Cardiac muscle cell (in vitro differentiated cells and primary cell): Measurements from ENCODE around the gene LRRC8A. TPM values are rescaled to one million over a fixed set of nuclear protein-coding genes. Genes with fewer than 3 reads are reported as not detected.

ENCODE experiments used
- DNase-seq, 2 donors: peaks; one replicate each; pipeline versions ENCODE4 v3.0.0 to v3.0.0-alpha.2; 2010 to 2017; ENCODE audit warnings: low read depth in 1 of 2, low spot score in 1 of 2
- H3K27ac ChIP-seq: fragments of 200-600 bp; sonication (generic); 2 replicates; pipeline ENCODE4 v1.5.1; 2016
- H3K27me3 ChIP-seq: fragments of 200-600 bp; sonication (generic); 2 replicates; pipeline ENCODE4 v1.6.0; 2016; ENCODE audit warnings: control low read depth
- H3K36me3 ChIP-seq: fragments of 200-600 bp; sonication (generic); 2 replicates; pipeline ENCODE4 v1.5.1; 2016; ENCODE audit warnings: control low read depth
- H3K4me1 ChIP-seq: fragments of 200-600 bp; sonication (generic); 2 replicates; pipeline ENCODE4 v1.8.1; 2017; ENCODE audit warnings: low read depth, mild to moderate bottlenecking, mixed run types
- H3K4me3 ChIP-seq: fragments of 200-600 bp; sonication (generic); 2 replicates; pipeline ENCODE4 v1.5.1; 2016; ENCODE audit warnings: mild to moderate bottlenecking
- H3K9me3 ChIP-seq: fragments of 200-600 bp; sonication (generic); 2 replicates; pipeline ENCODE4 v1.5.1; 2017; ENCODE audit warnings: low read depth, mild to moderate bottlenecking, control low read depth
- CTCF ChIP-seq: IDR thresholded peaks from 2 replicates; pipeline ENCODE4 v1.5.1; 2012; ENCODE audit warnings: low read depth, mild to moderate bottlenecking, low read length
- polyA plus RNA-seq: library from polyadenylated mRNA; unstranded; fragments of >200 nt; fragmentation: Nextera tagmentation; extraction: Ambion mirVana; gene quantifications from 2 replicates; pipeline ENCODE4 v1.2.1, GENCODE V29; 2016
- total RNA-seq: library from RNA; depleted of rRNA; stranded (reverse); fragments of >200 nt; gene quantifications from 2 replicates; pipeline ENCODE4 v1.2.3, GENCODE V29; 2016

LRRC8A gene
- total and polyA plus RNA-seq, 2 experiments from 2014 or later: 28.6 to 55.8 TPM

GRCh38 chr9:128912270-128912853, 30.4 kb downstream of the LRRC8A start:
- peak in 1 of 2 donors; percentile 68 for DNase-seq
- H3K4me1 ChIP-seq: peaks cover 13% of the 10 kb centered on the region
- peaks cover 13% of the 10 kb centered on the region for H3K36me3 ChIP-seq
- no peaks in the 10 kb centered on the region for H3K9me3 ChIP-seq
- no peak overlapping the region for H3K4me3 ChIP-seq
- H3K27me3 ChIP-seq: no peaks in the 10 kb centered on the region
- H3K27ac ChIP-seq: peak overlapping the region; percentile 72
- no peak for TF ChIP-seq CTCF

GRCh38 chr9:128913048-128913900, 31.3 kb downstream of the LRRC8A start:
- Histone ChIP-seq H3K4me3 (no peak overlapping the region), H3K4me1 (peaks cover 13% of the 10 kb centered on the region), H3K27me3 (no peaks in the 10 kb centered on the region), H3K27ac (no peak overlapping the region), H3K9me3 (no peaks in the 10 kb centered on the region), H3K36me3 (peaks cover 11% of the 10 kb centered on the region)
- DNase-seq: no peak
- TF ChIP-seq CTCF: no peak

GRCh38 chr9:128913995-128914772, 32.3 kb downstream of the LRRC8A start:
- H3K4me1 ChIP-seq: peaks cover 13% of the 10 kb centered on the region
- no peak overlapping the region for H3K27ac ChIP-seq
- no peaks in the 10 kb centered on the region for H3K27me3 ChIP-seq
- H3K36me3 ChIP-seq: peaks cover 2% of the 10 kb centered on the region
- no peak for DNase-seq
- H3K4me3 ChIP-seq: no peak overlapping the region
- no peaks in the 10 kb centered on the region for H3K9me3 ChIP-seq
- TF ChIP-seq CTCF: no peak

- DNase-seq: no peak
- Histone ChIP-seq H3K27me3 (no peaks in the 10 kb centered on the region), H3K4me1 (peaks cover 9% of the 10 kb centered on the region), H3K27ac (no peak overlapping the region), H3K9me3 (no peaks in the 10 kb centered on the region), H3K4me3 (no peak overlapping the region), H3K36me3 (peaks cover 2% of the 10 kb centered on the region)
- TF ChIP-seq CTCF: no peak
Measured at GRCh38 chr9:128916204-128916603, 34.3 kb downstream of the LRRC8A start.

- Histone ChIP-seq H3K27me3 (no peaks in the 10 kb centered on the region), H3K9me3 (no peaks in the 10 kb centered on the region), H3K27ac (no peak overlapping the region), H3K4me1 (peaks cover 4% of the 10 kb centered on the region), H3K36me3 (peaks cover 2% of the 10 kb centered on the region), H3K4me3 (no peak overlapping the region)
- DNase-seq: no peak
- no peak for TF ChIP-seq CTCF
Measured at GRCh38 chr9:128916745-128917144, 34.8 kb downstream of the LRRC8A start.
